ENCODE data around the gene LASP1.

LASP1 gene

GRCh38 chr17:38844261-38844757, 25.5 kb upstream of the LASP1 start:
- TF ChIP-seq ZFP30 (CRISPR knock-in tag; IDR thresholded peaks at IDR 0.05) (no peak), POU6F1 (CRISPR knock-in tag; IDR thresholded peaks at IDR 0.05; ENCODE audit: borderline replicate concordance, low read depth) (no peak), ZNF8 (CRISPR knock-in tag; IDR thresholded peaks at IDR 0.05) (no peak), ESRRG (CRISPR knock-in tag; IDR thresholded peaks at IDR 0.05) (no peak)

DNA sequence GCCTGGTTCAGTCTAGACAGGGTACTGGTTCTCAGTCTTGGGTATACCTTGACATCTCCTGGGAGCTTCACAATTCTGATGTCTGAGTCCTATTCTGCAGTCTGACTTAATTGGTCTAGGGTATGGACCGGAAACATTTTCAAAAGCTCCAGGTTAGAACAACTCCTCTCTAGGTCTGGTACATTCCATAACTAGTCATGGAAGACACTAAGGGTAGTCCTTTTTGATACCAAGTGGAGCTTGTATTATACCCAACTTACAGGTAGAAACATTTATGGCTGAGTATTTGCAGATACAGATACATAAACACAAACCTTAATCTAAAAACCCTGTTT, 21.3 kb upstream of the LASP1 start:
- TF ChIP-seq OSR1 (CRISPR knock-in tag; IDR thresholded peaks at IDR 0.05) (no peak), RARB (CRISPR knock-in tag; IDR thresholded peaks at IDR 0.05) (no peak), ZNF70 (CRISPR knock-in tag; IDR thresholded peaks at IDR 0.05) (no peak)
- TF ChIP-seq, protein P1, sequence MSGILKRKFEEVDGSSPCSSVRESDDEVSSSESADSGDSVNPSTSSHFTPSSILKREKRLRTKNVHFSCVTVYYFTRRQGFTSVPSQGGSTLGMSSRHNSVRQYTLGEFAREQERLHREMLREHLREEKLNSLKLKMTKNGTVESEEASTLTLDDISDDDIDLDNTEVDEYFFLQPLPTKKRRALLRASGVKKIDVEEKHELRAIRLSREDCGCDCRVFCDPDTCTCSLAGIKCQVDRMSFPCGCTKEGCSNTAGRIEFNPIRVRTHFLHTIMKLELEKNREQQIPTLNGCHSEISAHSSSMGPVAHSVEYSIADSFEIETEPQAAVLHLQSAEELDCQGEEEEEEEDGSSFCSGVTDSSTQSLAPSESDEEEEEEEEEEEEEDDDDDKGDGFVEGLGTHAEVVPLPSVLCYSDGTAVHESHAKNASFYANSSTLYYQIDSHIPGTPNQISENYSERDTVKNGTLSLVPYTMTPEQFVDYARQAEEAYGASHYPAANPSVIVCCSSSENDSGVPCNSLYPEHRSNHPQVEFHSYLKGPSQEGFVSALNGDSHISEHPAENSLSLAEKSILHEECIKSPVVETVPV (CRISPR knock-in tag; IDR thresholded peaks at IDR 0.05), result 0 out of 2 replicates have a peak, but pooled peaks have one; percentile 14
- TF ChIP-seq, protein P2, sequence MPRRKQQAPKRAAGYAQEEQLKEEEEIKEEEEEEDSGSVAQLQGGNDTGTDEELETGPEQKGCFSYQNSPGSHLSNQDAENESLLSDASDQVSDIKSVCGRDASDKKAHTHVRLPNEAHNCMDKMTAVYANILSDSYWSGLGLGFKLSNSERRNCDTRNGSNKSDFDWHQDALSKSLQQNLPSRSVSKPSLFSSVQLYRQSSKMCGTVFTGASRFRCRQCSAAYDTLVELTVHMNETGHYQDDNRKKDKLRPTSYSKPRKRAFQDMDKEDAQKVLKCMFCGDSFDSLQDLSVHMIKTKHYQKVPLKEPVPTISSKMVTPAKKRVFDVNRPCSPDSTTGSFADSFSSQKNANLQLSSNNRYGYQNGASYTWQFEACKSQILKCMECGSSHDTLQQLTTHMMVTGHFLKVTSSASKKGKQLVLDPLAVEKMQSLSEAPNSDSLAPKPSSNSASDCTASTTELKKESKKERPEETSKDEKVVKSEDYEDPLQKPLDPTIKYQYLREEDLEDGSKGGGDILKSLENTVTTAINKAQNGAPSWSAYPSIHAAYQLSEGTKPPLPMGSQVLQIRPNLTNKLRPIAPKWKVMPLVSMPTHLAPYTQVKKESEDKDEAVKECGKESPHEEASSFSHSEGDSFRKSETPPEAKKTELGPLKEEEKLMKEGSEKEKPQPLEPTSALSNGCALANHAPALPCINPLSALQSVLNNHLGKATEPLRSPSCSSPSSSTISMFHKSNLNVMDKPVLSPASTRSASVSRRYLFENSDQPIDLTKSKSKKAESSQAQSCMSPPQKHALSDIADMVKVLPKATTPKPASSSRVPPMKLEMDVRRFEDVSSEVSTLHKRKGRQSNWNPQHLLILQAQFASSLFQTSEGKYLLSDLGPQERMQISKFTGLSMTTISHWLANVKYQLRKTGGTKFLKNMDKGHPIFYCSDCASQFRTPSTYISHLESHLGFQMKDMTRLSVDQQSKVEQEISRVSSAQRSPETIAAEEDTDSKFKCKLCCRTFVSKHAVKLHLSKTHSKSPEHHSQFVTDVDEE (CRISPR knock-in tag; IDR thresholded peaks at IDR 0.05), result no peak
- no peak for ATAC-seq

More at GRCh38 chr17:38844261-38844757, 25.5 kb upstream of the LASP1 start:
- ATAC-seq, result peak; percentile 16; the same call in 2 of the 3 replicates

- no peak for ATAC-seq
- no peak for TF ChIP-seq RARB (CRISPR knock-in tag; IDR thresholded peaks at IDR 0.05)
- no peak for TF ChIP-seq SNAI2 (CRISPR knock-in tag; IDR thresholded peaks at IDR 0.05)
- TF ChIP-seq ZFP3 (CRISPR knock-in tag; IDR thresholded peaks at IDR 0.05), result no peak
- no peak for TF ChIP-seq CSDC2 (CRISPR knock-in tag; IDR thresholded peaks at IDR 0.05)
- TF ChIP-seq BACH2 (CRISPR knock-in tag; IDR thresholded peaks at IDR 0.05; ENCODE audit: borderline replicate concordance), result no peak
- no peak for TF ChIP-seq ESRRG (CRISPR knock-in tag; IDR thresholded peaks at IDR 0.05)
- no peak for TF ChIP-seq PATZ1 (CRISPR knock-in tag; IDR thresholded peaks at IDR 0.05; ENCODE audit: borderline replicate concordance)
- TF ChIP-seq TOX (CRISPR knock-in tag; IDR thresholded peaks at IDR 0.05; ENCODE audit: borderline replicate concordance), result no peak
- TF ChIP-seq, protein P2 (CRISPR knock-in tag; IDR thresholded peaks at IDR 0.05), result no peak
- TF ChIP-seq ISL1 (CRISPR knock-in tag; IDR thresholded peaks at IDR 0.05), result no peak
- TF ChIP-seq POU6F1 (CRISPR knock-in tag; IDR thresholded peaks at IDR 0.05; ENCODE audit: borderline replicate concordance, low read depth), result no peak
- TF ChIP-seq ARNTL (CRISPR knock-in tag; IDR thresholded peaks at IDR 0.05; ENCODE audit: borderline replicate concordance, low read depth), result no peak
- TF ChIP-seq PPARA (CRISPR knock-in tag; IDR thresholded peaks at IDR 0.05; ENCODE audit: borderline replicate concordance), result no peak
- TF ChIP-seq, protein P1 (CRISPR knock-in tag; IDR thresholded peaks at IDR 0.05), result no peak
- no peak for TF ChIP-seq ZNF70 (CRISPR knock-in tag; IDR thresholded peaks at IDR 0.05)
- TF ChIP-seq, protein P3, sequence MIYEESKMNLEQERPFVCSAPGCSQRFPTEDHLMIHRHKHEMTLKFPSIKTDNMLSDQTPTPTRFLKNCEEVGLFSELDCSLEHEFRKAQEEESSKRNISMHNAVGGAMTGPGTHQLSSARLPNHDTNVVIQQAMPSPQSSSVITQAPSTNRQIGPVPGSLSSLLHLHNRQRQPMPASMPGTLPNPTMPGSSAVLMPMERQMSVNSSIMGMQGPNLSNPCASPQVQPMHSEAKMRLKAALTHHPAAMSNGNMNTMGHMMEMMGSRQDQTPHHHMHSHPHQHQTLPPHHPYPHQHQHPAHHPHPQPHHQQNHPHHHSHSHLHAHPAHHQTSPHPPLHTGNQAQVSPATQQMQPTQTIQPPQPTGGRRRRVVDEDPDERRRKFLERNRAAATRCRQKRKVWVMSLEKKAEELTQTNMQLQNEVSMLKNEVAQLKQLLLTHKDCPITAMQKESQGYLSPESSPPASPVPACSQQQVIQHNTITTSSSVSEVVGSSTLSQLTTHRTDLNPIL (CRISPR knock-in tag; IDR thresholded peaks at IDR 0.05; ENCODE audit: low read depth), result no peak
- TF ChIP-seq GLIS3 (CRISPR knock-in tag; IDR thresholded peaks at IDR 0.05), result no peak
- no peak for TF ChIP-seq TCF4 (CRISPR knock-in tag; IDR thresholded peaks at IDR 0.05; ENCODE audit: borderline replicate concordance)
Measured at GRCh38 chr17:38848939-38849605, 20.8 kb upstream of the LASP1 start.

All from SK-N-SH treated with all-trans-retinoic acid at 6 μM for 48 hours (cell line).